ENCODE measurements around the gene USP6NL. TPM values are rescaled to one million over a fixed set of nuclear protein-coding genes. Genes with fewer than 3 reads are reported as not detected.

USP6NL gene
- total RNA-seq, 2 experiments from 2014 or later = 2.3 to 2.5 TPM

- DNase-seq = no peak
- Mint-ChIP-seq H3K4me3 (no peak overlapping the region), H3K4me1 (ENCODE audit: low read depth) (peaks cover 18% of the 10 kb centered on the region), H3K36me3 (ENCODE audit: low read depth) (no peaks in the 10 kb centered on the region), H3K27ac (no peak overlapping the region), H3K27me3 (no peaks in the 10 kb centered on the region), H3K9me3 (no peaks in the 10 kb centered on the region)
- intact Hi-C loops (cut with micrococcal nuclease) = no loop called here
- no peak for TF ChIP-seq CTCF (IDR thresholded peaks at IDR 0.05)
- POLR2A ChIA-PET = interaction anchor here (0.7 kb wide), 1 partner anchor 240 kb away, joined by 4 read pairs; no protein-coding TSS in a partner anchor
- CTCF ChIA-PET = no interaction called here
- ATAC-seq = no peak
Observed at GRCh38 chr10:11598712-11599397, 12.6 kb downstream of the USP6NL start.

GRCh38 chr10:11597470-11597869 is 14.0 kb downstream of the USP6NL start:
- ChIA-PET POLR2A (no interaction called here), CTCF (no interaction called here)
- no peak overlapping the region for H3K27ac Mint-ChIP-seq
- no peaks in the 10 kb centered on the region for H3K36me3 Mint-ChIP-seq (ENCODE audit: low read depth)
- peaks cover 9% of the 10 kb centered on the region for H3K4me1 Mint-ChIP-seq (ENCODE audit: low read depth)
- ATAC-seq (no peak), DNase-seq (no peak)
- H3K9me3 Mint-ChIP-seq = no peaks in the 10 kb centered on the region
- no peak overlapping the region for H3K4me3 Mint-ChIP-seq
- H3K27me3 Mint-ChIP-seq = no peaks in the 10 kb centered on the region
- TF ChIP-seq CTCF (IDR thresholded peaks at IDR 0.05) = no peak
- intact Hi-C loops (cut with micrococcal nuclease) = no loop called here

- DNase-seq (no peak), ATAC-seq (no peak)
- Mint-ChIP-seq H3K27me3 (no peaks in the 10 kb centered on the region), H3K4me1 (ENCODE audit: low read depth) (peaks cover 5% of the 10 kb centered on the region), H3K27ac (no peak overlapping the region), H3K9me3 (no peaks in the 10 kb centered on the region), H3K36me3 (ENCODE audit: low read depth) (no peaks in the 10 kb centered on the region), H3K4me3 (no peak overlapping the region)
- intact Hi-C loops (cut with micrococcal nuclease) = no loop called here
- TF ChIP-seq CTCF (IDR thresholded peaks at IDR 0.05) = no peak
- CTCF ChIA-PET = no interaction called here
- POLR2A ChIA-PET = no interaction called here
Observed at GRCh38 chr10:11595395-11595692, 16.1 kb downstream of the USP6NL start.

GRCh38 chr10:11594589-11595394 is 16.7 kb downstream of the USP6NL start:
- no peaks in the 10 kb centered on the region for H3K36me3 Mint-ChIP-seq (ENCODE audit: low read depth)
- no peak overlapping the region for H3K27ac Mint-ChIP-seq
- ChIA-PET CTCF (interaction anchor here (0.7 to 2.5 kb wide), 5 partner anchors 9 to 130 kb away, joined by 3 to 12 read pairs (median 3); no protein-coding TSS in a partner anchor), POLR2A (interaction anchor here (1.0 to 1.3 kb wide), 2 partner anchors 10 to 447 kb away, joined by 3 read pairs; no protein-coding TSS in a partner anchor)
- no peaks in the 10 kb centered on the region for H3K27me3 Mint-ChIP-seq
- DNase-seq (no peak), ATAC-seq (no peak)
- H3K4me1 Mint-ChIP-seq (ENCODE audit: low read depth) = peaks cover 3% of the 10 kb centered on the region
- H3K9me3 Mint-ChIP-seq = no peaks in the 10 kb centered on the region
- H3K4me3 Mint-ChIP-seq = no peak overlapping the region
- TF ChIP-seq CTCF (IDR thresholded peaks at IDR 0.05) = no peak
- intact Hi-C loops (cut with micrococcal nuclease) = no loop called here

- POLR2A ChIA-PET = interaction anchor here (1.3 kb wide), 1 partner anchor 11 kb away, joined by 3 read pairs; no protein-coding TSS in a partner anchor
- no peaks in the 10 kb centered on the region for H3K27me3 Mint-ChIP-seq
Observed at GRCh38 chr10:11593612-11594011, 17.8 kb downstream of the USP6NL start.

More at GRCh38 chr10:11593612-11594011, 17.8 kb downstream of the USP6NL start:
- Mint-ChIP-seq H3K27ac (no peak overlapping the region), H3K36me3 (ENCODE audit: low read depth) (no peaks in the 10 kb centered on the region), H3K4me3 (no peak overlapping the region), H3K4me1 (ENCODE audit: low read depth) (peaks cover 3% of the 10 kb centered on the region), H3K9me3 (no peaks in the 10 kb centered on the region)
- no peak for TF ChIP-seq CTCF (IDR thresholded peaks at IDR 0.05)
- intact Hi-C loops (cut with micrococcal nuclease) = no loop called here
- CTCF ChIA-PET = interaction anchor here (1.2 to 2.5 kb wide), 4 partner anchors 10 to 132 kb away, joined by 3 to 12 read pairs (median 4); no protein-coding TSS in a partner anchor
- DNase-seq (no peak), ATAC-seq (no peak)
